HL-60 (cell line): ENCODE data around the gene KCND2.

Experiments
- DNase-seq, 2 experiments: peaks; one replicate each; pipeline ENCODE4 v3.0.0-alpha.2; 2010 to 2020; ENCODE audit warnings: low read depth in 1 of 2, low spot score in 1 of 2
- H3K27ac ChIP-seq: fragments of 250-450 bp; sonication (Bioruptor Pico); replicated peaks from 2 replicates; pipeline ENCODE4 v1.5.1; 2020; ENCODE audit warnings: mild to moderate bottlenecking, moderate library complexity
- H3K27me3 ChIP-seq: fragments of 250-450 bp; sonication (Bioruptor Pico); 2 replicates; pipeline ENCODE4 v1.5.1; 2021; ENCODE audit warnings: mild to moderate bottlenecking, moderate library complexity; ENCODE audit not compliant: insufficient read depth, poor library complexity, severe bottlenecking
- H3K4me3 ChIP-seq: replicated peaks from 2 replicates; pipeline ENCODE4 v1.5.1; 2011; ENCODE audit warnings: mild to moderate bottlenecking, control low read depth, low read length; ENCODE audit not compliant: insufficient read depth
- CTCF ChIP-seq: IDR thresholded peaks from one replicate; pipeline ENCODE4 v1.5.1; 2011; ENCODE audit warnings: low read length, control low read depth, inconsistent platforms; ENCODE audit not compliant: insufficient read depth
- GABPA ChIP-seq: IDR thresholded peaks from 2 replicates; pipeline ENCODE4 v1.6.1; 2012; ENCODE audit warnings: low read depth
- POLR2AphosphoS5 ChIP-seq: IDR thresholded peaks from 2 replicates; pipeline ENCODE4 v1.6.1; 2012; ENCODE audit warnings: low read depth
- REST ChIP-seq: IDR thresholded peaks from 2 replicates; pipeline ENCODE4 v1.6.1; 2012; ENCODE audit warnings: low read depth; ENCODE audit not compliant: insufficient replicate concordance
- SPI1 ChIP-seq: IDR thresholded peaks from 2 replicates; pipeline ENCODE4 v1.6.1; 2012; ENCODE audit warnings: low read depth, mild to moderate bottlenecking, borderline replicate concordance

The KCND2 gene

GRCh38 chr7:120586571-120586970 is 313.6 kb downstream of the KCND2 start:
- H3K27ac ChIP-seq, result no peak overlapping the region
- no peak for DNase-seq
- TF ChIP-seq CTCF, result no peak
- no peak for TF ChIP-seq GABPA
- TF ChIP-seq SPI1, result no peak
- no peak for TF ChIP-seq POLR2AphosphoS5
- no peak for TF ChIP-seq REST
- H3K27me3 ChIP-seq, result no peaks in the 10 kb centered on the region
- H3K4me3 ChIP-seq, result no peak overlapping the region

- no peak for TF ChIP-seq SPI1
- Histone ChIP-seq H3K27ac (no peak overlapping the region), H3K4me3 (no peak overlapping the region), H3K27me3 (no peaks in the 10 kb centered on the region)
- no peak for DNase-seq
Measured at GRCh38 chr7:120587243-120587642, 314.3 kb downstream of the KCND2 start.

- Histone ChIP-seq H3K27ac (no peak overlapping the region), H3K4me3 (no peak overlapping the region), H3K27me3 (no peaks in the 10 kb centered on the region)
- TF ChIP-seq CTCF (no peak), SPI1 (no peak), GABPA (no peak), REST (no peak), POLR2AphosphoS5 (no peak)
- no peak for DNase-seq
Measured at GRCh38 chr7:120588416-120588815, 315.4 kb downstream of the KCND2 start.

- TF ChIP-seq SPI1, result no peak
- no peak for TF ChIP-seq REST
- TF ChIP-seq POLR2AphosphoS5, result no peak
- TF ChIP-seq GABPA, result no peak
- no peak for TF ChIP-seq CTCF
- no peak overlapping the region for H3K27ac ChIP-seq
- H3K27me3 ChIP-seq, result no peaks in the 10 kb centered on the region
- H3K4me3 ChIP-seq, result no peak overlapping the region
- no peak for DNase-seq
Measured at GRCh38 chr7:120588862-120589261, 315.9 kb downstream of the KCND2 start.
